DND-41 (cell line): ENCODE data around the gene FAM229A.
A peak's percentile ranks its signal among the peaks of the same experiment; 100 is the strongest.

Experiments
- ATAC-seq: fragments of 200-7000 bp; cut with Tn5 transposase; 3 replicates; pipeline ENCODE4 v1.9.1; 2021; ENCODE audit warnings: low read depth; ENCODE audit not compliant: insufficient read depth
- DNase-seq: peaks from one replicate; pipeline ENCODE4 v3.0.0-alpha.2; 2020
- H2AFZ ChIP-seq: 2 replicates; pipeline ENCODE4 v1.6.0; 2012; ENCODE audit warnings: low read depth, low read length
- H3K27ac ChIP-seq: 2 replicates; pipeline ENCODE4 v1.5.1; 2012; ENCODE audit warnings: low read length, inconsistent platforms
- H3K27me3 ChIP-seq: fragments of 200-600 bp; sonication (generic); 2 replicates; pipeline ENCODE4 v1.6.0; 2012; ENCODE audit warnings: low read length, mild to moderate bottlenecking, inconsistent platforms; ENCODE audit not compliant: insufficient read depth, poor library complexity
- H3K36me3 ChIP-seq: 2 replicates; pipeline ENCODE4 v1.5.1; 2012; ENCODE audit warnings: low read length, inconsistent platforms; ENCODE audit not compliant: insufficient read depth
- H3K4me1 ChIP-seq: 2 replicates; pipeline ENCODE4 v1.5.1; 2012; ENCODE audit warnings: mild to moderate bottlenecking, low read length; ENCODE audit not compliant: insufficient read depth
- H3K4me2 ChIP-seq: 2 replicates; pipeline ENCODE4 v1.6.0; 2012; ENCODE audit warnings: mild to moderate bottlenecking, moderate library complexity, low read length, inconsistent platforms; ENCODE audit not compliant: insufficient read depth
- H3K4me3 ChIP-seq, 2 experiments: fragments of 200-600 bp in 1 of 2; shearing (Covaris generic) in 1 of 2; 2 replicates each; pipeline ENCODE4 v1.5.1; 2012 to 2016; ENCODE audit warnings: inconsistent platforms in 2 of 2, low read length in 2 of 2, mild to moderate bottlenecking in 2 of 2, low read depth in 1 of 2, moderate library complexity in 1 of 2
- H3K79me2 ChIP-seq: 2 replicates; pipeline ENCODE4 v1.6.0; 2012; ENCODE audit warnings: low read length, inconsistent platforms; ENCODE audit not compliant: insufficient read depth
- H3K9ac ChIP-seq: 2 replicates; pipeline ENCODE4 v1.6.0; 2012; ENCODE audit warnings: low read depth, mild to moderate bottlenecking, inconsistent platforms, low read length, moderate library complexity
- H3K9me3 ChIP-seq: 2 replicates; pipeline ENCODE4 v1.5.1; 2012; ENCODE audit warnings: low read length, moderate library complexity, mild to moderate bottlenecking, inconsistent platforms; ENCODE audit not compliant: insufficient read depth, severe bottlenecking
- H4K20me1 ChIP-seq: 2 replicates; pipeline ENCODE4 v1.6.0; 2012; ENCODE audit warnings: low read length; ENCODE audit not compliant: insufficient read depth
- CTCF ChIP-seq: IDR thresholded peaks from 2 replicates; pipeline ENCODE4 v1.5.1; 2012; ENCODE audit warnings: borderline replicate concordance, low read length, moderate library complexity, mild to moderate bottlenecking; ENCODE audit not compliant: poor library complexity, severe bottlenecking; ENCODE audit errors: extremely low read depth
- EZH2 ChIP-seq: IDR thresholded peaks from 3 replicates; pipeline ENCODE4 v1.6.1; 2012; ENCODE audit warnings: borderline replicate concordance, low read depth, mild to moderate bottlenecking, moderate library complexity, low read length, inconsistent platforms; ENCODE audit not compliant: severe bottlenecking

Gene FAM229A

GRCh38 chr1:32321712-32322291 lies 40.5 kb downstream of the FAM229A start:
- peak overlapping the region; percentile 29; the same call in 1 of the 2 replicates for H3K9ac ChIP-seq

GRCh38 chr1:32318127-32318869 lies 44.0 kb downstream of the FAM229A start:
- no peak for DNase-seq
- Histone ChIP-seq H3K27ac (no peak overlapping the region), H3K9ac (no peak overlapping the region), H3K36me3 (peaks cover 71% of the 10 kb centered on the region), H4K20me1 (peaks cover 10% of the 10 kb centered on the region; the same call in 1 of the 2 replicates), H2AFZ (no peak overlapping the region), H3K9me3 (no peaks in the 10 kb centered on the region), H3K4me1 (peaks cover 26% of the 10 kb centered on the region), H3K79me2 (peaks cover 76% of the 10 kb centered on the region), H3K27me3 (no peaks in the 10 kb centered on the region), H3K4me2 (no peak overlapping the region), H3K4me3 (no peak overlapping the region)
- TF ChIP-seq EZH2, result no peak
- no peak for ATAC-seq

More at GRCh38 chr1:32321712-32322291, 40.5 kb downstream of the FAM229A start:
- no peaks in the 10 kb centered on the region for H3K9me3 ChIP-seq
- no peak overlapping the region for H2AFZ ChIP-seq
- peaks cover 91% of the 10 kb centered on the region for H3K36me3 ChIP-seq
- H3K27me3 ChIP-seq, result no peaks in the 10 kb centered on the region
- H3K27ac ChIP-seq, result peak overlapping the region; percentile 74
- peaks cover 26% of the 10 kb centered on the region for H3K4me1 ChIP-seq
- ATAC-seq (peak; percentile 83), DNase-seq (peak; percentile 48)
- peak overlapping the region; percentile 42 for H3K4me2 ChIP-seq
- 0 out of 2 replicates have a peak, but pooled peaks cover 2% of the 10 kb centered on the region for H4K20me1 ChIP-seq
- H3K79me2 ChIP-seq, result peaks cover 60% of the 10 kb centered on the region
- TF ChIP-seq EZH2, result no peak
- TF ChIP-seq CTCF, result no peak
- H3K4me3 ChIP-seq, result 0 out of 4 replicates have a peak overlapping the region, but pooled peaks of 1 of the 2 experiments have one; percentile 12

DNA sequence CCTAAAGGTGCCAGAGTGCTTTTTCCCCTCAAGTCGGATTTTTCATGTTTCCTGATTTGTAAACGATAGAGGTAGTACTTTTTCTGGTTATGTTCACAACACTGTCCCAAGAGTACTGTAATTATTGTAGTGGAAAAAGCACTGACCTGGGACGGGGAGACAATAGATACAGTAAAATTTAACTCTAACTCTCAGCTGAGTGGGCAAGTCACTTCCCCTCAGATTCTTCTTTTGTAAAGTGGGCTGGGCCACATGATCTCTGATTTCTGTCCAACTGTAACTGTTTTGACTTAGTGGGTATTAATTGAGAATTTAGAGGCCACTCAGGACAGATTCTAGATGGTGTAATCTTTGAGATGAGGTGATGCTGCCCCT lies 45.4 kb downstream of the FAM229A start:
- Histone ChIP-seq H3K36me3 (peaks cover 64% of the 10 kb centered on the region), H4K20me1 (peaks cover 13% of the 10 kb centered on the region; the same call in 1 of the 2 replicates), H3K27me3 (no peaks in the 10 kb centered on the region), H3K4me1 (peaks cover 16% of the 10 kb centered on the region), H3K9me3 (no peaks in the 10 kb centered on the region), H3K4me2 (no peak overlapping the region), H2AFZ (no peak overlapping the region), H3K79me2 (peaks cover 78% of the 10 kb centered on the region), H3K4me3 (no peak overlapping the region), H3K27ac (no peak overlapping the region), H3K9ac (no peak overlapping the region)
- TF ChIP-seq CTCF, result no peak
- no peak for TF ChIP-seq EZH2
- ATAC-seq, result no peak
- DNase-seq, result no peak

GRCh38 chr1:32311709-32312393 lies 50.4 kb downstream of the FAM229A start:
- TF ChIP-seq EZH2 (no peak), CTCF (no peak)
- H4K20me1 ChIP-seq, result peaks cover 50% of the 10 kb centered on the region; the same call in 1 of the 2 replicates
- no peaks in the 10 kb centered on the region for H3K4me1 ChIP-seq
- no peaks in the 10 kb centered on the region for H3K9me3 ChIP-seq
- peaks cover 42% of the 10 kb centered on the region for H3K36me3 ChIP-seq
- no peaks in the 10 kb centered on the region for H3K27me3 ChIP-seq
- DNase-seq (no peak), ATAC-seq (no peak)
- H3K27ac ChIP-seq, result no peak overlapping the region
- peaks cover 89% of the 10 kb centered on the region for H3K79me2 ChIP-seq
- H3K9ac ChIP-seq, result no peak overlapping the region
- no peak overlapping the region for H3K4me3 ChIP-seq
- no peak overlapping the region for H3K4me2 ChIP-seq
- H2AFZ ChIP-seq, result no peak overlapping the region
